Measurements from ENCODE around the gene PRDX1.
"Not testable (repeated sequence)": the region's sequence is repeated elsewhere in the genome, so short reads cannot be mapped to it uniquely, and the experiment has no call there.

The PRDX1 gene

GRCh38 chr1:45503462-45504360, 18.0 kb downstream of the PRDX1 start:
- DNase-seq: no peak

GRCh38 chr1:45501505-45501859, 20.2 kb downstream of the PRDX1 start:
- no peak for DNase-seq

GRCh38 chr1:45499415-45499769, 22.3 kb downstream of the PRDX1 start:
- no peak for DNase-seq

DNA sequence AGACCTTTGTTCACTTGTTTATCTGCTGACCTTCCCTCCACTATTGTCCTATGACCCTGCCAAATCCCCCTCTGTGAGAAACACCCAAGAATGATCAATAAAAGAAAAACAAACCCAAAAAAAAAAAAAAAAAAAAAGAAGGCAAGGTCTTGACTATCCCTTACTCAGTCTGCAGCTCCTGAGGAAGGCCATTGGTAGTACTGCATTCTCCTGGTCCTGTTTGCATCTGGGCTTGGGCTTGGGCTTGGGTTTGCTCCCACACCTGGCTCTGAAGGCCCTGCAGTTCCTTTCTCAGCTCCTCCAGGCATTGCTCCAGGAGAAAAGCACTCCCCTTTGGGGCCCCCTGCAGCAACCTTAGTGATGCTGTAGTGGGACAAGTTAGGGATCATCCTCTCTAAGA, 23.4 kb downstream of the PRDX1 start:
- DNase-seq: no peak

GRCh38 chr1:45493116-45493697, 28.5 kb downstream of the PRDX1 start:
- DNase-seq: peak; percentile 42

GRCh38 chr1:45492691-45493090, 29.0 kb downstream of the PRDX1 start:
- no peak for DNase-seq

DNA sequence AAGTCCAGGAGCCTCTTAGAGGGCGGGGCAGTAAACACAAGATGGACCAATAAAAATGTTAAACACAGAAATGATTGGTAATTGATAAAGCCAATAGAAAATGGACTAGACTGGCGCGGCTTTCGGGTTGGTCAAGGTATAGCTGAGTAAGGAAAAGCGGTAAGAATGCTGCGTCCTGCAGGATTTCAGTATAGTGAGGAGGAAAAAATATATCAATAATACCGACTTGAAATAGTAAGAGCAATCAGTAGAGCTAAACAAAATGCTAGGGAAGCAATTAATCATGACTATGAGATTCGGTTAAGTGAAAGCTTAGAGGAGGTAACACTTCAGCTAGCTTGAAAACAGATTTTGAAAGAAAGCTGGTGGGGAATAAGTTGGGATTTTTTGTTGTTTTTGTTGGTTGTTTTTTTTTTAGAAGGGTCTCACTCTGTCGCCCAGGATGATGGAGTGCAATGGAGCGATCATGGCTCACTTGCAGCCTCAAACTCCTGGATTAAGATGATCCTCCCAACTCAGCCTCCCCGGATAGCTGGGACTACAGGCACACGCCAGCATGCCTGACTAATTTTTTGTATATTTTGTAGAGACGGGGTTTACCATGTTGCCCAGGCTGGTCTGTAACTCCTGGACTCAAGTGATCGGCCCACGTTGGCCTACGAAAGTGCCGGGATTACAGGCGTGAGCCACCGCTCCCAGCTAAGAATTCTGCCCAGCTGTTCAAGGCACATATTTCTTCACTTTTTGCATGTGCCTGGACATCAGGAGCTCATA, 30.0 kb downstream of the PRDX1 start:
- DNase-seq: no peak

- DNase-seq: peak; percentile 100
These were observed 30.8 kb downstream of the PRDX1 start, which contains the start of gene TESK2 for GRCh38 chr1:45490626-45491486. TSS of gene TESK2 (minus strand) at chr1:45491163. CDS start at chr1:45457785, 33,378 bp downstream.

GRCh38 chr1:45490121-45490625, 31.5 kb downstream of the PRDX1 start:
- DNase-seq: peak; percentile 9

- DNase-seq: not testable (repeated sequence)
These were observed 32.3 kb downstream of the PRDX1 start for GRCh38 chr1:45489379-45489778.

DNA sequence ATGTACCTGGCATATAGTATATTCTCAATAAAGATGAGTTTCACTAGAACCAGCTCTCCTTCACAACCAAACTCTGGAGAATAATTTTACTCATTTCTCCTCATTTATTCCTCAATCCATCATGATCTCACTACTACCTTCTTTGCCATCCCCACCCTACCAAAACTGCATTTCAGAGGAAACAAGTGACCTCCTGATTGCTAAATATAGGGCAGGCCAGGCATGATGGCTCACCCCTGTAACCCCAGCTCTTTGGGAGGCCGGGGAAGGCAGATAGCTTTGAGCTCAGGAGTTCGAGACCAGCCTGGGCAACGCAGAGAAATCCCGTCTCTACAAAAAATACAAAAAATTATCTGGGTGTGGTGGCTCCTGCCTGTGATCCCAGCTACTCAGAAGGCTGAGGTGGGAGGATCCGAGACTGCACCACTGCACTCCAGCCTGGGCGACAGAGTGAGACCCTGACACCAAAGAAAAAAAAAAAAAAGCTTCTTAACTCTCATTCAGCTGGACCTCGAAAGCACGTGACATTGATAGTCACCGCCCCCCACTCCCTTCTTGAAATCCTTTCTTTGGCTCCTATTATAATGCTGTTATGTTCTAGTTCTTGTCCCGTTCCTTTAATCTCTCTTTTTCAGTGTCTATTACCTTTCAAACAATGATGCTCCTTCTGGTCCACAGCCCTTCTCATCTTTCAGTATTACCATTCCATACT, 32.9 kb downstream of the PRDX1 start:
- DNase-seq: peak; percentile 27

DNA sequence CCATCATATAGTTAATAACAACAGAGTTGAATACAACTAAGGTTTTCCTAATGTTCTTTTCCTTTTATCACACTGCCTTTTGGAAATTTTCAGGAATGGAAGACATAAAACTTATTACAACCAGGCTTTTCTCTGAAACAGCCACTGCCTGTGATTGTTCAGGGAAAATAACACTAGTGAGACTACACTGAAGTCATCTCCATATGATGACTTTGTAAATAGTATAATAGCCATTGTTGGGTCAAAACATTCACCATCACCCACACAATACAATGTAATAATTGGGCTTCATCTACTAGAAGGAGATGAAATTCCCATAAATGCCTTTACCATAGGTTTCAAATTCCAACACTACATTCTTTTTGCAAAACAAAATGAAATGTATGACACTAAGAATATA, 35.7 kb downstream of the PRDX1 start:
- no peak for DNase-seq

DNA sequence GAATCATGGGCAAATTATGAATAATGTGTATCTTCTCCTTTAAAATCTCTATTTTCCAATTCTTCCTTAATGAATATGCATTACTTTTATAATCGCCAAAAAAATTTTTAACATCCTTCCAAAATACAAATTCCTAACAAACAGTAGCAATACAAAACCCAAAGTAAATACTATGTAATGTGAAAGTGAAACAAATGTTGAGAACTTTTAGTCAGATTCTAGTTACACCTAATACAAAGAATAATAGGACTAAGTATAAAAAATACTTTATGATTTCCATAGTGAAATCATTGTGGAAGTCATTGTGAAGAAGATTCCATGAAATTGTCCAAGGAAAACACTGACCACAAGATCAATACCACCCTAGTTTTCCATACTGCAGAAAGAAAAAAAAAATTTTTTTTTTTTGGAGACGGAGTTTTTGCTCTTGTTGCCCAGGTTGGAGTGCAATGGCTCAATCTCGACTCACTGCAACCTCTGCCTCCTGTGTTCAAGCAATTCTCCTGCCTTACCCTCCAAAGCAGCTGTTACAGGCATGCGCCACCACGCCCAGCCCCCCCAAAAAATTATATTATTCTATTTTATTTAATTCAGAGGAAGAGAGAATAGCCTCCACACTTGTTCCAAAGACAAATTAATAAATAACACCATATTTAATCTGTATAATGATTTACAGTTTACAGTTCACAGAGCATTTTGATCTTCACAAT, 42.5 kb downstream of the PRDX1 start:
- no peak for DNase-seq

- peak; percentile 28 for DNase-seq
These were observed 43.4 kb downstream of the PRDX1 start for GRCh38 chr1:45478121-45478814.

DNA sequence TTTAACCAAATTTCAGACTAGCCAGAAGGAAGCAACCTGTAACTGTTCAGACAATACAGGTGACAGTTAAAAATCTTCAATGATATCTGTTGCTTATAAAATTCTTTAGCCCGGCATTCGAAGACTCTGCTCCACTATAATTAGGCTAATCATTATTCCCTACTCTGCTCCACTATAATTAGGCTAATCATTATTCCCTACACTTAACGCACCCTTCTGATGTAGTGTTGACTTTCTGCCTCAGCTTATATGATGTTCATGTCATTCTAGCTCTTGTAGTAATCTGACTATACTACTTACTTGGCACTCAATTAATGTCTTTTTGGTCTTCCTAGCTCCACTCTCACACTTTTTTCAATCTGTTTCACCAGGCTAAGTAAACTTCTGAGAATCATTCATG, 44.0 kb downstream of the PRDX1 start:
- no peak for DNase-seq

GRCh38 chr1:45474194-45474593, 47.5 kb downstream of the PRDX1 start:
- not testable (repeated sequence) for DNase-seq

GRCh38 chr1:45473302-45473701, 48.4 kb downstream of the PRDX1 start:
- DNase-seq: no peak

DNA sequence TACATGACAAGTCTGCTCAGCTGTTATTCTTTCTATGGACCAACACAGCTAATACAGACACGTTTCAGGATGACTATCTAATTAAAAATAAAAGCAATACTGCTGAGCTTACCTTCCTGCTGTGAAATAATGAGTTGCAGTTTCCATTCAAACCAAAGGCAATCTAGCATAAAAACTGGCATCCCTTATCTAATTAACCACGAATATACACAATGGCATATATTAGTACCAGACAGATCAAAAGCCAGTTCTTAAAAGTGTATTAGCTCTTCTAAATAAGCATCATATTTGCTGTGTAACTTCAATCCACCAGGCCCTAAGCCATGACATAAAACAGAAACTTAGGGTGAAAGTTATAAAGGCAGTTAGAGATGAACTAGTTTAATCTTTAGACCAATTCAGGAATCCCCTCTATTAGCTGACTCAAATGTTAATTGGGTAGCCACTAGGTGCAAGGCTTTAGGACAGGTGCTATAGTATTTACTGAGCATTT, 51.3 kb downstream of the PRDX1 start:
- no peak for DNase-seq

DNA sequence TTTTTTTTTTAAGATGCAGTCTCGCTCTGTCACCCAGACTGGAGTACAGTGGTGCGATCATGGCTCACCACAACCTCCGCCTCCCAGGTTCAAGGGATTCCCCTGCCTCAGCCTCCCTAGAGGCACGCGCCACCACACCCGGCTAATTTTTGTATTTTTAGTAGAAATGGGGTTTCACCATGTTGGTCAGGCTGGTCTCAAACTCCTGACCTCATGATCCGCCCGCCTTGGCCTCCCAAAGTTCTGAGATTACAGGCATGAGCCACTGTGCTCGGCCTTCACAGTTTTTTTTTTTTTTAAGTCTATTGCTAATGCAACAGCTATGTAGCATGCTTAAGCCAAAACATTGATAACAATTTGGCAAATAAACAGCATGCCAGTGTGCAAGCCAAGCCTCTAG, 54.3 kb downstream of the PRDX1 start:
- not testable (repeated sequence) for DNase-seq

DNA sequence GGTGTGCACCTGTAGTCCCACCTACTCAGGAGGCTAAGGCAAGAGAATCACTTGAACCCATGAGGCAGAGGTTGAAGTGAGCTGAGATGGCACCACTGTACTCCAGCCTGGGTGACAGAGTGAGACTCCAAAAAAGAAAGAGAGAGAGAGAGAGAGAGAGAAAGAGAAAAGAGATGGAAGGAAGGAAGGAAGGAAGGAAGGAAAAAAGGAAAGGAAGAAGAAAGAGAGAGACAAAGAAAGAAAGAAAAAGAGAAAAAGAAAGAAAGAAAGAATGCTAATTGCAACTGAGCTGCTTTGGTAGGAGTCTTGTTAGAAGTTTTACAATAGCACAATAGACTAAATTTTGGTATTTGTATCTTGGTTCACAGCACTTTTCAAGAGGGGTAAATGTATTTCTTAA, 56.4 kb downstream of the PRDX1 start:
- no peak for DNase-seq
